Right lobe of liver (tissue), 6 donors: ENCODE results near the gene PPP1R37. TPM values are rescaled to one million over a fixed set of nuclear protein-coding genes. Genes with fewer than 3 reads are reported as not detected.

Source experiments
- ATAC-seq, 4 donors: fragments of 200-7000 bp; cut with Tn5 transposase; one replicate each; pipeline ENCODE4 v1.9.1; 2020; ENCODE audit warnings: mild to moderate bottlenecking in 4 of 4, moderate library complexity in 4 of 4
- DNase-seq, 3 donors: peaks; one replicate each; pipeline ENCODE4 v3.0.0-alpha.2; 2020
- H3K27ac ChIP-seq, 3 donors: fragments of 200-600 bp; one replicate each; pipeline ENCODE4 v1.8.0; 2022
- H3K27me3 ChIP-seq, 2 donors: fragments of 200-600 bp; one replicate each; pipeline ENCODE4 v1.8.0; 2022
- H3K36me3 ChIP-seq, 4 donors: fragments of 200-600 bp; sonication (generic) in 1 of 4; one replicate each; pipeline versions ENCODE4 v1.5.1 to v1.8.0; 2017 to 2022; ENCODE audit warnings: control low read depth in 1 of 4
- H3K4me1 ChIP-seq, 4 donors: fragments of 200-600 bp; sonication (generic) in 1 of 4; one replicate each; pipeline versions ENCODE4 v1.5.1 to v1.8.0; 2017 to 2022; ENCODE audit warnings: control low read depth in 1 of 4
- H3K4me3 ChIP-seq, 3 donors: fragments of 200-600 bp; one replicate each; pipeline ENCODE4 v1.8.0; 2022
- H3K9me3 ChIP-seq, 4 donors: fragments of 200-600 bp; sonication (generic) in 1 of 4; one replicate each; pipeline versions ENCODE4 v1.5.1 to v1.8.0; 2017 to 2022; ENCODE audit warnings: control low read depth in 1 of 4
- POLR2A ChIP-seq: fragments of 450-650 bp; IDR thresholded peaks from one replicate; pipeline ENCODE4 v1.6.1; 2017; ENCODE audit warnings: antibody characterized with exemption, mild to moderate bottlenecking
- WGBS: methylation state at CpG from one replicate; pipeline ENCODE4 v1.1.6; 2018; ENCODE audit warnings: low coverage, low lambda C conversion rate; ENCODE audit not compliant: insufficient coverage; ENCODE audit errors: missing lambda C conversion rate; 5-methylcytosine and 5-hydroxymethylcytosine counted together
- intact Hi-C, 2 donors: fragments of 100-400 bp; cut with DNase I; formaldehyde crosslinking; loops; one replicate each; pipeline versions ENCODE4 v1.11.2 to v1.14.1; 2022
- total RNA-seq, 6 experiments: library from RNA; depleted of rRNA in 2 of 6; stranded (reverse); fragments of >200 nt in 2 of 6; fragmentation: NEBNext Ultra II Directional in 3 of 6; extraction: Animal tissue kit (Norgen Biotek cat#: 25700) in 3 of 6; gene quantifications; one replicate each; pipeline versions ENCODE4 v1.1.0 to v1.2.4, GENCODE V29; 2016 to 2023
- TF ChIP-seq, protein P1 (sequence below), 4 donors: fragments of 200-600 bp in 3 of 4; fragments of 450-650 bp in 1 of 4; IDR thresholded peaks; one replicate each; pipeline versions ENCODE4 v1.5.1 to v1.8.0; 2016 to 2022; ENCODE audit warnings: antibody characterized with exemption in 4 of 4, mild to moderate bottlenecking in 2 of 4
- donor health status: DM: no; HTN: yes; CAD: no.
- donor health status: DM: no; HTN: no; CAD: no.
- donor health status: DM: no; HTN: no; CAD: no.
- donor health status: DM: no; HTN: yes; CAD: no.
- donor health status: DM: no; HTN: yes; CAD: no.

The PPP1R37 gene
- total RNA-seq, 6 experiments from 2014 or later: 10.1 to 14.3 (median 11.0) TPM

GRCh38 chr19:45172173-45172572 lies 79.2 kb downstream of the PPP1R37 start:
- ATAC-seq: no peak
- H3K27ac ChIP-seq: no peak overlapping the region
- WGBS: no CpG with 5 or more reads among the region's 4 CpGs
- H3K4me1 ChIP-seq: peaks cover 0 to 3% (median 1%) of the 10 kb centered on the region in 4 donors
- H3K9me3 ChIP-seq: no peaks in the 10 kb centered on the region
- no peak for TF ChIP-seq POLR2A
- no peak for DNase-seq
- intact Hi-C loops: no loop called here
- H3K27me3 ChIP-seq: no peaks in the 10 kb centered on the region
- no peaks in the 10 kb centered on the region for H3K36me3 ChIP-seq
- no peak overlapping the region for H3K4me3 ChIP-seq

- no peaks in the 10 kb centered on the region for H3K27me3 ChIP-seq
- no peaks in the 10 kb centered on the region for H3K9me3 ChIP-seq
- intact Hi-C loops: no loop called here
- no peak for TF ChIP-seq POLR2A
- TF ChIP-seq, protein P1, sequence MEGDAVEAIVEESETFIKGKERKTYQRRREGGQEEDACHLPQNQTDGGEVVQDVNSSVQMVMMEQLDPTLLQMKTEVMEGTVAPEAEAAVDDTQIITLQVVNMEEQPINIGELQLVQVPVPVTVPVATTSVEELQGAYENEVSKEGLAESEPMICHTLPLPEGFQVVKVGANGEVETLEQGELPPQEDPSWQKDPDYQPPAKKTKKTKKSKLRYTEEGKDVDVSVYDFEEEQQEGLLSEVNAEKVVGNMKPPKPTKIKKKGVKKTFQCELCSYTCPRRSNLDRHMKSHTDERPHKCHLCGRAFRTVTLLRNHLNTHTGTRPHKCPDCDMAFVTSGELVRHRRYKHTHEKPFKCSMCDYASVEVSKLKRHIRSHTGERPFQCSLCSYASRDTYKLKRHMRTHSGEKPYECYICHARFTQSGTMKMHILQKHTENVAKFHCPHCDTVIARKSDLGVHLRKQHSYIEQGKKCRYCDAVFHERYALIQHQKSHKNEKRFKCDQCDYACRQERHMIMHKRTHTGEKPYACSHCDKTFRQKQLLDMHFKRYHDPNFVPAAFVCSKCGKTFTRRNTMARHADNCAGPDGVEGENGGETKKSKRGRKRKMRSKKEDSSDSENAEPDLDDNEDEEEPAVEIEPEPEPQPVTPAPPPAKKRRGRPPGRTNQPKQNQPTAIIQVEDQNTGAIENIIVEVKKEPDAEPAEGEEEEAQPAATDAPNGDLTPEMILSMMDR (IDR thresholded peaks at IDR 0.05): no peak
- no peaks in the 10 kb centered on the region for H3K36me3 ChIP-seq
- H3K4me1 ChIP-seq: peaks cover 0 to 8% (median 4%) of the 10 kb centered on the region in 4 donors
- H3K4me3 ChIP-seq: no peak overlapping the region
- 91% methylated on average over 4 of the region's 18 CpGs for WGBS
- DNase-seq (no peak), ATAC-seq (no peak)
- H3K27ac ChIP-seq: no peak overlapping the region
Measured at GRCh38 chr19:45172611-45173208, 79.7 kb downstream of the PPP1R37 start.

DNA sequence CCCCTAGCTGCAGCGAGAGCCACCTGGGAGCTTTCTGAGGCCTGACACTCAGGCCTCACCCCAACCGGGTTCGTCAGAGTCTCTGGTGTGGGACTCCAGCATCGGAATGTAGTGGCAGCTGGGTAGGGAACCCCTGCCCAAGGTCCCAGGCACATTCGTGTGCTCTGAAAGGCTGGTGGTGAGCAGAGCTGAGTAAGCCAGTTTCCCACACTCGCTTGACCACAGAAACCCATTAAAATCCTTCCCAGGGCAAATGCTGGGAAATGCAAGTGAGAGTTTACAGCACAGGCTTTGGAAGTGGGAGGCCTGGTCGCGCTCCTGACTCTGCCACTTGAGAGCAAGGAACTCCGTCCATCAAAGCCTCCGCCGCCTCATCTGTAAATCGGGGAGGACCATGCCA lies 80.8 kb downstream of the PPP1R37 start:
- Histone ChIP-seq H3K36me3 (no peaks in the 10 kb centered on the region), H3K27ac (no peak overlapping the region), H3K9me3 (no peaks in the 10 kb centered on the region), H3K4me1 (peaks cover 0 to 8% (median 4%) of the 10 kb centered on the region in 4 donors), H3K27me3 (no peaks in the 10 kb centered on the region), H3K4me3 (no peak overlapping the region)
- no peak for ATAC-seq
- TF ChIP-seq, protein P1 (IDR thresholded peaks at IDR 0.05): no peak
- no peak for TF ChIP-seq POLR2A
- no peak for DNase-seq
- 63% methylated on average over 4 of the region's 12 CpGs for WGBS
- intact Hi-C loops: no loop called here

DNA sequence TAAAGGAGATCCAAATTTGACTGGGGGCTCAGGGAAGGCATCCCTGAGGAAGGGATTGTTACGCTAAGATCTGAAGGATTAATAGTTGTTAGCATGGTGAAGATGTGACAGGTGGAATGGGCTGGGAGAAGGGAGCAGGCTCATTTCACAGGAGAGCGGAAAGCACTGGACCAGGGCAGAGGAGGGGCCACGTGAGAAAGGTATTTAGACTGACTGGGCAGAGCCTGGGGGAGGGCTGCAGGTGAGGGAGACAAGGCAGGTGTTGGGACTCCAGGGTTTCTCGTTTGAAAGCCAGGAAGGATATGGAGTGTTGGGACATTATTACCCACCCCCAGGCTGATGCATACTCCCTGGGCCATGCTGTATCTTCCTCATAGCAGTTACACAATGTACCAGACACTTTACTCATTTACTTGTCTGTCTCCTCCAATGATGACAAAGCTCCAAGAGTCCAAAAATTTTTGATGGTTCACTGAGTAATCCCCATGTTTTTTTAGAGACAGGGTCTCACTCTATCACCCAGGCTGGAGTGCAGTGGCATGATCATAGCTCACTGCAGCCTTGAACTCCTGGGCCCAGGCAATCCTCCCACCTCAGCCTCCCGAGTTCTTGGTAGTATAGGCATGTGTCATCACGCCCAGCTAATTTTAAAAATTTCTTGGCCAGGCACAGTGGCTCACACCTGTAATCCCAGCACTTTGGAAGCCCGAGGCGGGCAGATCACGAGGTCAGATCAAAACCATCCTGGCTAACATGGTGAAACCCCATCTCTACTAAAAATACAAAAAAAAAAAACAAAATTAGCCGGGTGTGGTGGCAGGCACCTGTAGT lies 82.8 kb downstream of the PPP1R37 start:
- Histone ChIP-seq H3K4me1 (peaks cover 0 to 23% (median 9%) of the 10 kb centered on the region in 4 donors), H3K9me3 (no peaks in the 10 kb centered on the region), H3K4me3 (no peak overlapping the region), H3K36me3 (no peaks in the 10 kb centered on the region), H3K27me3 (no peaks in the 10 kb centered on the region), H3K27ac (no peak overlapping the region)
- TF ChIP-seq POLR2A: no peak
- TF ChIP-seq, protein P1 (IDR thresholded peaks at IDR 0.05): no peak
- 79% methylated on average over 7 of the region's 10 CpGs for WGBS
- intact Hi-C loops: no loop called here
- DNase-seq (no peak), ATAC-seq (no peak)

- 3% methylated on average over 4 of the region's 36 CpGs for WGBS
- H3K27me3 ChIP-seq: no peaks in the 10 kb centered on the region
- H3K4me1 ChIP-seq: peaks cover 0 to 31% (median 10%) of the 10 kb centered on the region in 4 donors
- H3K4me3 ChIP-seq: peak within 1 kb of the TSS; percentile 92 to 96 (median 94)
- H3K36me3 ChIP-seq: no peaks in the 10 kb centered on the region
- intact Hi-C loops: no loop called here
- TF ChIP-seq, protein P1 (IDR thresholded peaks at IDR 0.05): no peak
- peak; percentile 38 for TF ChIP-seq POLR2A
- peak within 1 kb of the TSS; percentile 66 to 84 (median 78) for H3K27ac ChIP-seq
- no peaks in the 10 kb centered on the region for H3K9me3 ChIP-seq
- ATAC-seq (peak in 1 of 4 donors; percentile 2), DNase-seq (no peak)
Measured at GRCh38 chr19:45177817-45178261, 84.9 kb downstream of the PPP1R37 start, which contains the start of gene TRAPPC6A. TRAPPC6A (minus strand) TSS chr19:45178237; CDS start chr19:45178218, 19 bp downstream.
